Choroid plexus epithelial cell (primary cell): ENCODE measurements around the gene LCTL.

Experiments
- DNase-seq: peaks from one replicate; pipeline ENCODE4 v3.0.0-alpha.2; 2010; ENCODE audit warnings: low read depth
- H3K4me3 ChIP-seq: 2 replicates; pipeline ENCODE4 v1.5.1; 2011; ENCODE audit warnings: low read depth, mild to moderate bottlenecking, control low read depth, low read length, moderate library complexity
- TF ChIP-seq, protein P1 (sequence below): conservative IDR thresholded peaks from 2 replicates; pipeline ENCODE4 v1.5.1; 2011; ENCODE audit warnings: low read depth, mild to moderate bottlenecking, control low read depth, inconsistent platforms, low read length, moderate library complexity

LCTL gene

DNA sequence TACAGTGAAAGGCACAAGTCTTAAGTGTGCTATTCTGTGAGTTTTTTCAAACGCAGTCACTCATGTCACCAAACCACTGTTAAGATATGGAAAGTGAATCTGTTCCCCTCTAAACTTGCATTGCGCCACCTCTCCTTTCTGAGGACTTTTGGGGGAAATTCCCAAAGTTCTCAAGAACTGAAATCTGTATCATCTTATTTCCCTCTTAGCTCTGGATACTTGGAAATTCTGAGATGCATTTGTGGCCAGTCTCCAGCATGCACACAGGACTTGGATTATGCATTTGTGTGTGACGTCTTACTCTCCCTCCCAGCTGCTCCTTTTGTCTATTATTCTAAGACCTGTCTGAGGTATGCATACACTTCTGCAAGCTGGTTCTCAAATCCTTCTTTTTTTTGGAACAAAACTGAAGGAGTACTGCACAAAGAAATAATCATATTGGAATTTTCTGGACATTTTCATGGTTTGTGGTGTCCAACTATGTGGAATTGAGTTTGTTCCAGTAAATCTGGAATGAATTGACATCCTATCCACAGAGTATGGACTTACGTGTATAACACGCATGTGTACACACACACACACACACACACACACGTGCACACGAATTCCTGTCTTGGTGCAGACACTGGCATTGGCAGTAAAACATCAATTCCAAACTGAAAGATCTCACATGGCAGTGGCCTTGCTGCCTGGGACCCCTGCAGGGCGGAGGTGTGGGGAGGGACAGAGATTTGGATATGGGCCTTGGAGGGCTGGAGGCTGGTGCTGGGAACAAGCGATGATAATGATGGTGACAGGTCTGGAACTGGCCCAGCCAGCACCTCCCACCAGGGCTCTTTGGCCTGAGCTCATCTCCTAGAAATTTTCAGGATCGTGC, 8.2 kb upstream of the LCTL start:
- no peak overlapping the region for H3K4me3 ChIP-seq

DNA sequence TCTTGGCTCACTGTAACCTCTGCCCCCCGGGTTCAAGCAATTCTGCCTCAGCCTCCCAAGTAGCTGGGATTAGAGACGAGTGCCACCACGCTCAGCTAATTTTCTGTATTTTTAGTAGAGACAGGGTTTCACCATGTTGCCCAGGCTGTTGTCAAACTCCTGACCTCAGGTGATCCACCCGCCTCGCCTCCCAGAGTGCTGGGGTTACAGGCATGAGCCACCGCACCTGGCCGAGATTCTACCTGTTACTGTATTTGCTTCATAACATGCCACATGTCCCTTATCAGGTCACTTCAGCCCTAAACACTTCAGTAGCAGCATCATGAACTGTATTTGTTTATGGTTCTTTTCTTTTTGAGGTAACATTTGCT, 7.5 kb upstream of the LCTL start:
- no peak overlapping the region for H3K4me3 ChIP-seq
- no peak for DNase-seq
- TF ChIP-seq, protein P1, sequence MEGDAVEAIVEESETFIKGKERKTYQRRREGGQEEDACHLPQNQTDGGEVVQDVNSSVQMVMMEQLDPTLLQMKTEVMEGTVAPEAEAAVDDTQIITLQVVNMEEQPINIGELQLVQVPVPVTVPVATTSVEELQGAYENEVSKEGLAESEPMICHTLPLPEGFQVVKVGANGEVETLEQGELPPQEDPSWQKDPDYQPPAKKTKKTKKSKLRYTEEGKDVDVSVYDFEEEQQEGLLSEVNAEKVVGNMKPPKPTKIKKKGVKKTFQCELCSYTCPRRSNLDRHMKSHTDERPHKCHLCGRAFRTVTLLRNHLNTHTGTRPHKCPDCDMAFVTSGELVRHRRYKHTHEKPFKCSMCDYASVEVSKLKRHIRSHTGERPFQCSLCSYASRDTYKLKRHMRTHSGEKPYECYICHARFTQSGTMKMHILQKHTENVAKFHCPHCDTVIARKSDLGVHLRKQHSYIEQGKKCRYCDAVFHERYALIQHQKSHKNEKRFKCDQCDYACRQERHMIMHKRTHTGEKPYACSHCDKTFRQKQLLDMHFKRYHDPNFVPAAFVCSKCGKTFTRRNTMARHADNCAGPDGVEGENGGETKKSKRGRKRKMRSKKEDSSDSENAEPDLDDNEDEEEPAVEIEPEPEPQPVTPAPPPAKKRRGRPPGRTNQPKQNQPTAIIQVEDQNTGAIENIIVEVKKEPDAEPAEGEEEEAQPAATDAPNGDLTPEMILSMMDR = no peak

More for the DNA sequence above, 8.2 kb upstream of the LCTL start:
- DNase-seq = no peak
- TF ChIP-seq, protein P1 = no peak

DNA sequence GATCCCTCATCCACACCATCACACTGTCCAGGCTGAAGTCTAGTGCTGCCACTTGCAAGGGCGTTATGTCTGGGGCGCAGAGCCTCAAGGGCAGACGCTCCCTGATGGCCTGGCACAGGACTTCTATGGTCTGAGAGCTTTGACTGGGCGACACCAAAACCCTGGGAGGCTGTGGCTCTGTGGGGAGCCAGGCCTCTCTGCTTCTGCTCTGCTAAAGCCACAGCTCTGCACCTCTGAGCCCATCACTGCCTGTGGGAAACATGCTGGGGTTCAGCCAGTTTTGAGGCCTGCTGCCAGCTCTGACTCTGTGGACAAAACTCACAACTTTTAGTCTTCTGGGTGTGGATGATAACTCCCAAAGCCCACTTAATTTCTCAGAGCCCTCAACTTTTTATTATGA, 6.3 kb upstream of the LCTL start:
- TF ChIP-seq, protein P1 = no peak
- no peak overlapping the region for H3K4me3 ChIP-seq
- no peak for DNase-seq

DNA sequence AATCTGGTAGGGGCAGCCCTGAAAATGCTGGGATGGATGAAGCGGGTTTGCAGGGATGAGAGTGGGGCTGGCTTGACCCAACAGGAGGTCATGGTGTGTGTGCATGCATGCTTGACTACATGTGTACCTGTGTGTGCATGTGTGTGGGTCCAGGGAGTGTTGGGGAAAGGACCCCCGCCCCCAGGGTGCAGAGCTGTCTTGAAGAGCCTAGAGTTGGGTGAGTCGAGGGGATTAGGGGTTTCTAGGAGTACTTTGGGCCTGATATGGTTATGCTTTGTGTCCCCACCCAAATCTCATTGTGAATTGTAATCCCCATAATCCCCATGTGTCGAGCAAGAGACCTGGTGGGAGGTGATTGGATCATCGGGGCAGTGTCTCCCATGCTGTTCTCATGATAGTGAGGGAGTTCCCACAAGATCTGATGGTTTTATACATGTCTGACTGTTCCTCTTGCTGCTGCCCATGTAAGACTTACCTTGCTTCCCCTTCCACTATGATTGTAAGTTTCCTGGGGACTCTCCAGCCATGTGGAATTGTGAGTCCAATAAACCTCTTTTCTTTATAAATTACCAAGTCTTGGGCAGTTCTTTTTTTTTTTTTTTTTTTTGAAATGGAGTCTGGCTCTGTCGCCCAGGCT, 5.2 kb upstream of the LCTL start:
- DNase-seq = no peak
- TF ChIP-seq, protein P1 = no peak
- H3K4me3 ChIP-seq = no peak overlapping the region

DNA sequence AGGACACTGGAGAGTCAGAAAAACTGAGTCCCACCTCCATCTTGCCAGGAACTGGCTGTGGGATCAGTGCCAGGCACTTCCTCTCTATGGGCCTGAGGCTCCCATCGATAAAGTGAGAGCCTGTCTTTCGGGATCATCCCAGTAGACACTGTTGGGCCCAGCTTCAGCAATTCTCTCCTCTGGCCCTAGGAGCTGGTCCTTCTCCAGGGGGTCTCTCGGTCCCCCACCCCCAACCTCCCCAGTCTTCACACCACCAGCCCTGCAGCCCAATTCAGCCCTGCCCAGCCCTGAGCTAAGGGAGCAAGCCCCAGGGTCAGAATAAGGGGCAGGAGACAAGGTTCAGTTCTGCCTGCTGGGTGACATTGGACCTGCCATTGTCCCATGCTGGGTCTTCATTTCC, 4.5 kb upstream of the LCTL start:
- H3K4me3 ChIP-seq = no peak overlapping the region
- DNase-seq = no peak
- TF ChIP-seq, protein P1 = no peak

DNA sequence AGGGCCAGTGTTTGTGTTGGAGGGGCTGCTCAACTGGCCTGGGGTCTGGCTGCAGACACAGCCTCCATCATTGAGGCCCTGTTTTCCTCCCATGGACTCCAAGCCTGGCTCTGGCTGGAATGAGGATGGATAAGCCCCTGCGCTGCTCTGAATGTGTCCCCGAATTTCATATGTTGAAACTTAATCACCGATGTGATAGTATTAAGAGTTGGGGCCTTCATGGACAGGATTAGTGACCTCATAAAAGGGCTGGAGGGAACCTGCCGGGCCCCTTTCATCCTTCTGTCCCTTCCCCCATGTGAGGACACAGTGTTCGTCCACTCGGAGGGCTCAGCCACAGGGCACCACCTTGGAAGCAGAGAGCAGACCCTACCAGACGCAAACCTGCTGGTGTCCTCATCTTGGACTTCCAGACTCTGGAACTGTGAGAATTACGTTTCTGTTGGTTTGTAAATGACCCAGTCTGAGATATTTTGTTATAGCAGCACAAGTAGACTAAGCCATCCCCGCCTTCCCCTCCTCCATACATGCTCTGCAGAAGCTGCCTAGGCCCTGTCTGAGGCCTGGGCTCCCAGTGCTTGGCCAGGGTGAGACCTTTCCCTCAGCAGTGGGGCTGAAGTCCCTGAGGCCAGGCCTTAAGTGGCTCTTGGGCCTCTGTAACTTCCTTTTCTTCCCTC, 3.8 kb upstream of the LCTL start:
- no peak for DNase-seq
- no peak overlapping the region for H3K4me3 ChIP-seq
- TF ChIP-seq, protein P1 = no peak
